ENCODE measurements around the gene C3AR1.
A peak's percentile ranks its signal among the peaks of the same experiment; 100 is the strongest.
"Not testable (repeated sequence)": the region's sequence is repeated elsewhere in the genome, so short reads cannot be mapped to it uniquely, and the experiment has no call there.

The C3AR1 gene

DNA sequence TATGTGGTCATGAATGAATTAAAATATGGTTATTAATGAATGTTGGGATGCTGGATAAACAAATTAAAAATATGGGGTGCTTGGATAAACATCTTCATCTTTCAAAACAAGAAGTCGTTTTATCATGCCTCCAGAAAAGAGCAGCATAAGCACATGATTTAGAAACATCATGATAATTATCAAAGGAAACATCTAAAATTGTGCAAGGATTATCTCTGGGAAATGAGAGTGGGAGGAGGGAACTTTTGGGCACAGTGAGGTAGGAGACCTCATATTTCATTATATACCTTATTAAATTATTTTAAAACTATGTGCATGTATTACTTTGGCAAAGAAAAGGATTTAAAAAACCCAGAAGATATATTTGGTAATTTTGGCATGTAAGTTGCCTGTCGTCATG is 8.9 kb downstream of the C3AR1 start:
- DNase-seq: no peak

- no peak for DNase-seq
Observed at GRCh38 chr12:8054816-8055215, 11.3 kb downstream of the C3AR1 start.

DNA sequence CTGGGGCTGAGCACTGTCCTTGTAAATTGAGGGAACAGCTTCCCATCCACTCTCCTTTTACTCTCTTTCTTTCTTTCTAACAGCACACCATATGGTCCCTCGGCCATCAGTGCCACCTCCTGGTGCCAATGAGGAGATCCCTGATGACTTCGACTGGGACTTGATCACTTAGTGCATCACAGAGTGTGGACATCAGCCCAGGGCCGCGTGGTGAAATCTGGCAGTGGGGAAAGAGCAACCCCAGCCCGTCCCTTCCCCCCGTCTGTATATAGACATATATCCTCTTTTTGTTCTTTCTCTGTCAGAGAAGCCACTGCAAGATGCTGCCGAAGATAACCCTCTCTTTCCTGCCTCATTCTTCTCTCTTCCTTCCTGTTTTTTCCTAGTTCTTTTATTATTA is 13.5 kb downstream of the C3AR1 start:
- DNase-seq: no peak

GRCh38 chr12:8050600-8051250 is 15.4 kb downstream of the C3AR1 start:
- DNase-seq: no peak

GRCh38 chr12:8048906-8049305 is 17.3 kb downstream of the C3AR1 start:
- no peak for DNase-seq

DNA sequence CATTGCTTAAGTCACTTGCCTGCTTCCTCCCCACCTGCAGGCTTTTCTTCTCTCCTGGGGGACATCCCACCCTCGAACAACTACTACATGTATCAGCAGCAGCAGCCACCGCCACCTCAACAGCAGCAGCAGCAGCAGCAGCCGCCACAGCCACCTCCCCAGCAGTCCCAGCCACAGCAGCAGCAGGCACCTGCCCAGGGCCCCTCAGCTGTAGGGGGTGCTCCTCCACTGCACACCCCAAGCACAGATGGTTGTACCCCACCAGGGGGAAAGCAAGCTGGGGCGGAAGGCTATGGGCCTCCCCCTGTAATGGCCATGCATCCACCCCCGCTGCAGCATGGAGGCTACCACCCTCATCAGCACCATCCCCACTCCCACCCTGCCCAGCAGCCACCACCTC is 18.3 kb downstream of the C3AR1 start:
- no peak for DNase-seq

DNA sequence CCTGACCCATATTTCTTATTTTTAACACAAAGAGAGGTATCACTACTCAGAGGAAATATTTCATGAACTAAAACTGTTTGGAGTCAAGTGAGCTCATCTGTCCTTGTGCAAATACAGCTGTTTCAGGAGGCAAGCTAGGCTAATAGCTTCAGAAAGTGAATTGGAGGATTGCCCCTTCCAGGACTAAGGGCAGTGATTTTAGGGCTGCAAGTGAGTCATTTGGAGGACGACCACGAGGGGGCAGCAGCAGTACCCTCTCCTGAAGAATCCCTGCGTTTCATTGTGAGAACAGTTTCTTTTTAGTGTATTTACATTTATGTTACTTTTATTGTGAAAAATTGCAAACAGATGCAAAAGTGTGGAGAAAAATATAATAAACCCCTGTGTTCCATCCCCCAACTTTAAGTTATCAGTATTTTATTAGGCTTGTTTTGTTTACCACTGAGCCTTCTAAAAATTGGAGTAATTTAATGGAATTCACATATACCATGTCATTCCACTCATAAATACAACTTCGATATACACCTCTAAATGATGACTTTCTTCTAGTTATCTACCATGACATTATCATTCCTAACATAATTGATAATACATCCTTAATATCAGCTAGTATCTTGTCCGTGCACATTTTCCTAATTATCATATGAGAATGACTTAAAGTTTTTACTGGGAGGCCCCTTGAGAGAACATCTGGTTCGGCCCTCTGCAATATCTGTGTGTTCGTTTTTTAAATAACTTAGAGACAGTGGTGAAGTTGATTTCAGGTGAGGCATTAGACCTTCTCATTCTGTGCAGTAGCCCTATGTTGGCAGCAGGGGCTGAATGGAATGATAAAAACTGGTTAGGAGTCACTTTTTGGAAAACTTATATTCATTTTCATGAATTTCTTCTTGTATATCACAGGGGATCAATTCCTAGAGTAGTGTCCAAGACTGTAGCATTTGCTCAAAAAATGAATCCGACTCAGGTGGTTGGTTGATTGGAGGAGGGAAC is 19.9 kb downstream of the C3AR1 start:
- DNase-seq: peak; percentile 38 to 57

GRCh38 chr12:8040791-8041190 is 25.4 kb downstream of the C3AR1 start:
- no peak for DNase-seq

GRCh38 chr12:8038659-8039114 is 27.5 kb downstream of the C3AR1 start:
- no peak for DNase-seq

- no peak for DNase-seq
Observed at GRCh38 chr12:8037947-8038346, 28.2 kb downstream of the C3AR1 start.

- DNase-seq: no peak
Observed at GRCh38 chr12:8037046-8037663, 29.0 kb downstream of the C3AR1 start.

DNA sequence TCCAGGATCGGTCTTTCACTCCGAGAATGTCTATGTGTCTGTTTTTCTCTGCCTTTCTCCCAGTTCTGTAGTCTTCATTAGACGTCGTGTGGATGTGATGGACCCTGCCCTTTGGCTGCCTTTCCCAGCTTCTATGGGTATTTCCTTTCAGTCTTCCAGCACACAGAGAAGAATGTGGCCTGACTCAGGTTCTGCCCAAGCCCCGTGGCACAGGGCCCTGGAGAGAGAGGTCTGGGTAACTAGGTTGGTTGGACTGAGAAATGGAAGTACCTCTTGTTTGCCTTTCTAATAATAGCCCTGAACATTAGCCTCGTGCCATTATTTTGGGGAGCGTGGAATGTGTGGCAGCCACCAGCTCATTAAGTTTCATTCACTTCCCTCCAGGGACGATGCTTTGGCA is 29.8 kb downstream of the C3AR1 start:
- no peak for DNase-seq

GRCh38 chr12:8035440-8036010 is 30.6 kb downstream of the C3AR1 start:
- no peak for DNase-seq

- DNase-seq: no peak
Observed at GRCh38 chr12:8034802-8035201, 31.4 kb downstream of the C3AR1 start.

- peak in 1 of 2 experiments; percentile 19 for DNase-seq
Observed at GRCh38 chr12:8033153-8034044, 32.8 kb downstream of the C3AR1 start.

DNA sequence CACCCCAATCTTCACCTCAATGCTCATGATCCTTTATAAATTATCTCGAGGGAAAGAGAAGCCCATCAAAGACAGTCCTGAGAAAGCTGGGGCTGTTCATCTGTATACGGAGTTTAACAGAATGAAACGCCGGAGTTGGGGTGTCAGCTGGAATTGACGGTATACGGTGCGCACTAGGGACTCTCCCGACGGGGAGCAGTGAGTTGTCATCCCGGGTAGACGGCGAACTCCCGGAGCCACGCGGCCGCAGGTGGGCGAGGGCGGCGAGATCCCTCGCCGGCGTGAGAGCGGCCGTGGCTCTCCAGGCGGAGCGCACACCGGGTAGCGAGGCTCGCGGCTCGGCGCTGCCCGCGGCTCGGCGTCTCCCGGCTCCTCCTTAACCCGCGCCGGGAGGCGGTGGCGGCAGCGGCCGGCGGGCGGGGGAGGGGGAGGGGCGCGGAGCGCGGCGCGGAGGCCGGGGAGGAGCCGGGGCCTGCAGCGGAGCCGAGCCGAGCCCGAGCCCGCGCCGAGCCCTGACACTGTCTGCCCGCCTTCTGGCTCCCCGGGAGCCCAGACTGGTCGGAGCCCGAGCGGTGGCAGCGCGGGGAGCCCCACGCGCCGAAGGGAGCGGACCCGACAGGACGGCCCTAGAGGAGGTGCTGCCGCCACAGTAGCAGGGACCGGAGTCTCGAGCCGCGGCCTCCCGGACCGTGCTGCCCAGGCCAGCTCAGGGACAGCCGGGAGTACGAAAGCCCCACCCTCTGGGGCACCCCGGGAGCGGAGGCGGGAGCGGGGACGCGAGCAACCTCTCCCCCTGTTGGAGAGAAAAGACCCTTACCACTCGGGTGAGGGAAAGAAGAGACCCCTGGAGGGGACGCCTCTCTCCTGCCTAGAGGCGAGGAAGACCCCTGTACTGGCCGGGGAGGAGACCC is 33.7 kb downstream of the C3AR1 start, which contains the start of gene FOXJ2:
FOXJ2 (plus strand) TSS at position 475 of the 911 bp plus-strand sequence. CDS start 7,117 bp downstream, outside the sequence.
- DNase-seq: peak in 1 of 2 experiments; percentile 56

GRCh38 chr12:8031872-8032241 is 34.3 kb downstream of the C3AR1 start:
- DNase-seq: no peak

- DNase-seq: not testable (repeated sequence)
Observed at GRCh38 chr12:8031017-8031416, 35.1 kb downstream of the C3AR1 start.

- DNase-seq: no peak
Observed at GRCh38 chr12:8030189-8030588, 36.0 kb downstream of the C3AR1 start.

DNA sequence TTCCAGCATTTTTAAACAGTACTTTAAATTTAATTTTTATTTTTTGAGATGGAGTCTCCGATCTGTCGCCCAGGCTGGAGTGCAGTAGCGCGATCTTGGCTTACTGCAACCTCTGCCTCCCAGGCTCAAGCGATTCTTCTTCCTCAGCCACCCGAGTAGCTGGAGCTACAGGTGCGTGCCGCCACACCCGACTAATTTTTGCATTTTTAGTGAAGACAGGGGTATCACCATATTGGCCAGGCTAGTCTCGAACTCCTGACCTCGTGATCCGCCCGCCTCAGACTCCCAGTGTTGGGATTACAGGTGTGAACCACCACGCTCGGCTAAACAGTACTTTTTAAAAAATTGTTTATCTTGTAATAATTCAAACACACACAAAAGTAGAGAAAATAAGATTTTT is 37.9 kb downstream of the C3AR1 start:
- no peak for DNase-seq

DNA sequence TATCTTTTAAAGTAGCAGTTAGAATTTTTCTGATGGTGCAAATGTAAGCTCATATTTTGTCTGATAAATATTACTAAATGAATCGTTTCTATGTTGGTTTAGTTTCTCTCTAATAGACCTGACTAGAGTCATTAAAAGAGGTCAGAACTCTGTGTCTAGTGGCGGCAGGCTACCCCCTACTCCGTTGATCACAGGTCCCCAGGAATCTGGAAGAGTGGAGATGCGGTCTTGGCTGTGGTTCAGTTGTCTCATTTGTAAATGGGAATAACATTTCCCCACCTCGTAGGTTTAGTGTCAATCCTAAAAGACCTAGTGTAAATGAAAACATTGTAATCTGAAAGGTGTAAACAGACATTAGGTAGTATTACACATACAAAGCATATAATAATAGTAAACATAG is 38.3 kb downstream of the C3AR1 start:
- DNase-seq: no peak
